Fibroblast of lung (primary cell): ENCODE measurements around the gene CFAP74. TPM values are rescaled to one million over a fixed set of nuclear protein-coding genes. Genes with fewer than 3 reads are reported as not detected.

Experiments used
- DNase-seq, 2 donors: peaks; one replicate each; pipeline versions ENCODE4 v3.0.0 to v3.0.0-alpha.2; 2010; ENCODE audit warnings: low read depth in 2 of 2
- H2AFZ ChIP-seq: 2 replicates; pipeline ENCODE4 v1.5.1; 2012; ENCODE audit warnings: low read length, control low read depth, inconsistent platforms
- H3K27ac ChIP-seq: 2 replicates; pipeline ENCODE4 v1.5.1; 2011; ENCODE audit warnings: low read length, control low read depth; ENCODE audit not compliant: insufficient read depth
- H3K27me3 ChIP-seq: 2 replicates; pipeline ENCODE4 v1.5.1; 2011; ENCODE audit warnings: mild to moderate bottlenecking, low read length; ENCODE audit not compliant: control insufficient read depth, insufficient read depth
- H3K36me3 ChIP-seq: 2 replicates; pipeline ENCODE4 v1.5.1; 2011; ENCODE audit warnings: low read length; ENCODE audit not compliant: control insufficient read depth, insufficient read depth
- H3K4me1 ChIP-seq: 2 replicates; pipeline ENCODE4 v1.5.1; 2011; ENCODE audit warnings: low read length; ENCODE audit not compliant: control insufficient read depth, insufficient read depth; ENCODE audit errors: extremely low read depth
- H3K4me2 ChIP-seq: 2 replicates; pipeline ENCODE4 v1.5.1; 2011; ENCODE audit warnings: low read length, control low read depth; ENCODE audit not compliant: insufficient read depth; ENCODE audit errors: extremely low read depth
- H3K4me3 ChIP-seq, 4 experiments: fragments of 200-600 bp in 1 of 4; sonication (generic) in 1 of 4; replicated peaks in 1 of 4; 2 replicates each; pipeline ENCODE4 v1.5.1; 2011 to 2016; ENCODE audit warnings: low read length in 4 of 4, low read depth in 3 of 4, mild to moderate bottlenecking in 3 of 4, control low read depth in 2 of 4, inconsistent platforms in 1 of 4, mixed read lengths in 1 of 4; ENCODE audit not compliant: insufficient read depth in 1 of 4; ENCODE audit errors: control extremely low read depth in 1 of 4
- H3K79me2 ChIP-seq: 2 replicates; pipeline ENCODE4 v1.5.1; 2012; ENCODE audit warnings: mild to moderate bottlenecking, low read length, inconsistent platforms; ENCODE audit not compliant: control insufficient read depth, insufficient read depth
- H3K9ac ChIP-seq: 2 replicates; pipeline ENCODE4 v1.5.1; 2011; ENCODE audit warnings: mild to moderate bottlenecking, low read length, control low read depth; ENCODE audit not compliant: insufficient read depth
- H3K9me3 ChIP-seq: 2 replicates; pipeline ENCODE4 v1.5.1; 2012; ENCODE audit warnings: low read depth, low read length; ENCODE audit not compliant: control insufficient read depth, insufficient read depth
- H4K20me1 ChIP-seq: 2 replicates; pipeline ENCODE4 v1.5.1; 2011; ENCODE audit warnings: low read length; ENCODE audit not compliant: control insufficient read depth, insufficient read depth; ENCODE audit errors: extremely low read depth
- EZH2 ChIP-seq: IDR thresholded peaks from 2 replicates; pipeline ENCODE4 v1.5.1; 2012; ENCODE audit warnings: low read length, control low read depth, mild to moderate bottlenecking; ENCODE audit errors: missing control alignments
- polyA plus RNA-seq, 2 donors: library from polyadenylated mRNA; depleted of rRNA in 1 of 2; stranded (reverse) in 1 of 2; unstranded in 1 of 2; fragments of >200 nt; gene quantifications; 2 replicates each; pipeline ENCODE4 v1.2.1, GENCODE V29; 2011 to 2012; ENCODE audit warnings: missing spikeins in 1 of 2
- total RNA-seq: library from RNA; depleted of rRNA; stranded (reverse); fragments of >200 nt; gene quantifications from 2 replicates; pipeline ENCODE4 v1.2.1, GENCODE V29; 2014
- TF ChIP-seq, protein P1 (sequence below), 2 donors: IDR thresholded peaks in 1 of 2; conservative IDR thresholded peaks in 1 of 2; 1 replicate in 1 of 2; 2 replicates in 1 of 2; pipeline ENCODE4 v1.5.1; 2011 to 2012; ENCODE audit warnings: low read length in 2 of 2, control low read depth in 1 of 2, inconsistent platforms in 1 of 2, low read depth in 1 of 2, mild to moderate bottlenecking in 1 of 2

CFAP74 gene
- total and polyA plus RNA-seq, 2 donors (not counting 1 experiment from before 2014, with no cell fraction given), result not detected

DNA sequence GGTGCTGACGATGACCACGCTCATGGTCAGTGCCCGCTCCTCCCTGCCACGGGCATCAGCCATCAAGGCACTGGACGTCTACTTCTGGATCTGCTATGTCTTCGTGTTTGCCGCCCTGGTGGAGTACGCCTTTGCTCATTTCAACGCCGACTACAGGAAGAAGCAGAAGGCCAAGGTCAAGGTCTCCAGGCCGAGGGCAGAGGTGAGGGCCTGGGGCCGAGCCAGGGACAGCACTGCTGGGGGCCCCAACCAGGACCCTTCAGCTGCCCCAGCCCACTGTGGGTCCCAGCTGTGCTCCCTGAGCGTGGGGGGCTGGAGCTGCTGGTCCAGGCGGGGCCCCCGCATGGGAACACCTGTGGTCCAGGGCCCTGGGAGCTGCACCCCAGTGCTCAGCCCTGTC, 26.0 kb upstream of the CFAP74 start:
- Histone ChIP-seq H3K9me3 (no peaks in the 10 kb centered on the region), H3K27me3 (peaks cover 6% of the 10 kb centered on the region), H3K27ac (no peak overlapping the region), H3K9ac (no peak overlapping the region), H3K4me2 (no peak overlapping the region), H3K79me2 (no peaks in the 10 kb centered on the region), H3K4me1 (no peaks in the 10 kb centered on the region), H3K36me3 (no peaks in the 10 kb centered on the region), H4K20me1 (no peaks in the 10 kb centered on the region), H3K4me3 (no peak overlapping the region), H2AFZ (no peak overlapping the region)
- no peak for DNase-seq
- TF ChIP-seq, protein P1, sequence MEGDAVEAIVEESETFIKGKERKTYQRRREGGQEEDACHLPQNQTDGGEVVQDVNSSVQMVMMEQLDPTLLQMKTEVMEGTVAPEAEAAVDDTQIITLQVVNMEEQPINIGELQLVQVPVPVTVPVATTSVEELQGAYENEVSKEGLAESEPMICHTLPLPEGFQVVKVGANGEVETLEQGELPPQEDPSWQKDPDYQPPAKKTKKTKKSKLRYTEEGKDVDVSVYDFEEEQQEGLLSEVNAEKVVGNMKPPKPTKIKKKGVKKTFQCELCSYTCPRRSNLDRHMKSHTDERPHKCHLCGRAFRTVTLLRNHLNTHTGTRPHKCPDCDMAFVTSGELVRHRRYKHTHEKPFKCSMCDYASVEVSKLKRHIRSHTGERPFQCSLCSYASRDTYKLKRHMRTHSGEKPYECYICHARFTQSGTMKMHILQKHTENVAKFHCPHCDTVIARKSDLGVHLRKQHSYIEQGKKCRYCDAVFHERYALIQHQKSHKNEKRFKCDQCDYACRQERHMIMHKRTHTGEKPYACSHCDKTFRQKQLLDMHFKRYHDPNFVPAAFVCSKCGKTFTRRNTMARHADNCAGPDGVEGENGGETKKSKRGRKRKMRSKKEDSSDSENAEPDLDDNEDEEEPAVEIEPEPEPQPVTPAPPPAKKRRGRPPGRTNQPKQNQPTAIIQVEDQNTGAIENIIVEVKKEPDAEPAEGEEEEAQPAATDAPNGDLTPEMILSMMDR (conservative IDR thresholded peaks at IDR 0.05 in 1 of 2, IDR thresholded peaks at IDR 0.05 in 1 of 2; ENCODE audit: low read depth in 1 of 2, low read length in 2 of 2), result no peak
- TF ChIP-seq EZH2, result no peak

DNA sequence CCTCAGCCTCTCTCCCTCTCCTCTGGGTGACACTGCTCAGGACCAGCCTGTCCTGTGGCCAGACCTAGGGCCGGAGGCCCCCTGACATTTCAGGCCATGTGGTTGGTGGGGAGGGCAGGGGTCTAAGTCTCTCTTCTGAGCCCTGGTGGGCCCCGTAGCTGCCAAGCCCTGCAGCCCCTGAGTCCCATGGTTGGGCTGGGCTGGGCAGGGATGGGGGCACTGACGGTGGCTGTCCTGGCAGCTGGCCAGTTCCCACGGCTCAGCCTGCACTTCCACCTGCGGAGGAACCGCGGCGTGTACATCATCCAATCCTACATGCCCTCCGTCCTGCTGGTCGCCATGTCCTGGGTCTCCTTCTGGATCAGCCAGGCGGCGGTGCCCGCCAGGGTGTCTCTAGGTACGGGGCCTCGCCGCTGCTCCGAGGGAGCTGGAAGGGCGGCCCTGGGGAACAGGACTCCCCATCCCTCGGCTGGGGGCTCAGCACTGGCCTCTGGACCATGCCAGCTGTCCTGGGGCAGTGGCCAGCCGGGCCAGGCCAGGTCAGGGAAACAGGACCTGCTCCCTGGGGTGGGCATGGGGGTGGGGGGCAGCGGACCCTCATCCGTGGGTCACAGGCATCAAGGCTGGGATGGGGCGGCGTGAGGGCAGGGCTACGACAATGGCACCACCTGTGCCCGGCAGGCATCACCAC, 25.4 kb upstream of the CFAP74 start:
- Histone ChIP-seq H2AFZ (no peak overlapping the region), H3K36me3 (no peaks in the 10 kb centered on the region), H3K27me3 (peaks cover 10% of the 10 kb centered on the region), H3K79me2 (no peaks in the 10 kb centered on the region), H3K4me3 (no peak overlapping the region), H3K27ac (no peak overlapping the region), H3K9me3 (no peaks in the 10 kb centered on the region), H3K9ac (no peak overlapping the region), H3K4me1 (no peaks in the 10 kb centered on the region), H4K20me1 (no peaks in the 10 kb centered on the region), H3K4me2 (no peak overlapping the region)
- TF ChIP-seq, protein P1 (conservative IDR thresholded peaks at IDR 0.05 in 1 of 2, IDR thresholded peaks at IDR 0.05 in 1 of 2; ENCODE audit: low read depth in 1 of 2, low read length in 2 of 2), result no peak
- no peak for TF ChIP-seq EZH2
- no peak for DNase-seq

DNA sequence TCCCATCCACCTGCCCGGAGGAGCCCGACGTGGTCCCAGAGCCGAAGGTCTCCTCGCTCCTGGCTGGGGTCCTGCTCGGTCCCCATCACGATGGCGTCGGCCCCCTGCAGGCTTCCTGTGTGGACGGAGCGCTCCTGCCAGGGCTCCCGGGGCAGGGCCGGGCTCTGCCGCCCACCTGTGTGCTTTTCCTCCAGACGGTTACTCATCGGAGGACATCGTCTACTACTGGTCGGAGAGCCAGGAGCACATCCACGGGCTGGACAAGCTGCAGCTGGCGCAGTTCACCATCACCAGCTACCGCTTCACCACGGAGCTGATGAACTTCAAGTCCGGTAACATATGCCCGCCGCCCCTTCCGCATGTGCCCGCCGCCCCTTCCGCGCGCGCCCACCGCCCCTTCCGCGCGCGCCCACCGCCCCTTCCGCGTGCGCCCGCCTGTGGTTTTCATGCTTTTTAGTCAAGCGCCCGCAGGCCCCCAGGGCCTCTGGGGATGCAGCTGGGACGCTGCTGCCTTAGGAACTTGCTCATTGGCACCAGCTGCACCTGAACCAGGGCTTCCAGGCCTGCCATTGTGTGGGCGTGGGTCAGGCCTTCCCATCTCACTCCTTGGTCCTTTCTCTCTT, 24.5 kb upstream of the CFAP74 start:
- Histone ChIP-seq H3K27ac (no peak overlapping the region), H3K4me1 (no peaks in the 10 kb centered on the region), H3K27me3 (peaks cover 10% of the 10 kb centered on the region), H4K20me1 (no peaks in the 10 kb centered on the region), H3K79me2 (no peaks in the 10 kb centered on the region), H3K9me3 (no peaks in the 10 kb centered on the region), H3K4me2 (no peak overlapping the region), H2AFZ (no peak overlapping the region), H3K36me3 (no peaks in the 10 kb centered on the region), H3K4me3 (no peak overlapping the region), H3K9ac (no peak overlapping the region)
- no peak for TF ChIP-seq EZH2
- TF ChIP-seq, protein P1 (conservative IDR thresholded peaks at IDR 0.05 in 1 of 2, IDR thresholded peaks at IDR 0.05 in 1 of 2; ENCODE audit: low read depth in 1 of 2, low read length in 2 of 2), result no peak
- DNase-seq, result no peak
